GM21367 (cell line): ENCODE measurements around the gene SIN3A.
"Not testable (repeated sequence)": the region's sequence is repeated elsewhere in the genome, so short reads cannot be mapped to it uniquely, and the experiment has no call there.

Experiments
- ATAC-seq: cut with Tn5 transposase; IDR thresholded peaks from one replicate; pipeline ENCODE4 v1.9.1; 2021; ENCODE audit not compliant: unreplicated experiment

Gene SIN3A

GRCh38 chr15:75383986-75384385, 67.5 kb downstream of the SIN3A start:
- not testable (repeated sequence) for ATAC-seq

GRCh38 chr15:75380773-75381172, 70.7 kb downstream of the SIN3A start:
- no peak for ATAC-seq

GRCh38 chr15:75371901-75372688, 79.4 kb downstream of the SIN3A start:
- ATAC-seq, result no peak

GRCh38 chr15:75371486-75371885, 80.0 kb downstream of the SIN3A start:
- ATAC-seq, result no peak

GRCh38 chr15:75369897-75370581, 81.5 kb downstream of the SIN3A start:
- ATAC-seq, result no peak

- no peak for ATAC-seq
These were observed 82.7 kb downstream of the SIN3A start for GRCh38 chr15:75368689-75369239.

- ATAC-seq, result peak; percentile 74
These were observed 83.4 kb downstream of the SIN3A start, which contains the start of gene MAN2C1 for GRCh38 chr15:75367913-75368688. TSS of gene MAN2C1 (minus strand) at chr15:75368607. CDS start at chr15:75368583, 24 bp downstream.

GRCh38 chr15:75367406-75367912, 84.0 kb downstream of the SIN3A start:
- ATAC-seq, result no peak

GRCh38 chr15:75367006-75367405, 84.5 kb downstream of the SIN3A start:
- no peak for ATAC-seq

GRCh38 chr15:75366163-75366562, 85.3 kb downstream of the SIN3A start:
- ATAC-seq, result no peak

GRCh38 chr15:75364881-75365280, 86.6 kb downstream of the SIN3A start:
- no peak for ATAC-seq

GRCh38 chr15:75363786-75364185, 87.7 kb downstream of the SIN3A start:
- no peak for ATAC-seq

- no peak for ATAC-seq
These were observed 88.7 kb downstream of the SIN3A start for GRCh38 chr15:75362642-75363249.

GRCh38 chr15:75361989-75362641, 89.4 kb downstream of the SIN3A start:
- no peak for ATAC-seq

GRCh38 chr15:75361361-75361988, 90.0 kb downstream of the SIN3A start:
- no peak for ATAC-seq

GRCh38 chr15:75360856-75361255, 90.6 kb downstream of the SIN3A start:
- no peak for ATAC-seq

- no peak for ATAC-seq
These were observed 91.1 kb downstream of the SIN3A start for GRCh38 chr15:75360391-75360790.

- ATAC-seq, result no peak
These were observed 91.8 kb downstream of the SIN3A start for GRCh38 chr15:75359537-75360250.
